ENCODE data around the gene RTL1.

- TF ChIP-seq CTCF (IDR thresholded peaks at IDR 0.05) (no peak), EZH2 (IDR thresholded peaks at IDR 0.05) (no peak), EZH2phosphoT487 (IDR thresholded peaks at IDR 0.05) (no peak)
Observed at GRCh38 chr14:100868621-100869370, 34.7 kb downstream of the RTL1 start.
